GM19468 (cell line): Measurements from ENCODE around the gene QDPR.

Experiments used
- ATAC-seq: cut with Tn5 transposase; IDR thresholded peaks from one replicate; pipeline ENCODE4 v1.9.1; 2021; ENCODE audit warnings: mild to moderate bottlenecking, moderate library complexity, moderate number of reproducible peaks; ENCODE audit not compliant: unreplicated experiment; ENCODE audit errors: extremely low read depth

The QDPR gene

GRCh38 chr4:17531538-17532285 is 19.8 kb upstream of the QDPR start:
- ATAC-seq, result no peak

GRCh38 chr4:17528551-17529165 is 16.8 kb upstream of the QDPR start:
- no peak for ATAC-seq

- no peak for ATAC-seq
Measured at GRCh38 chr4:17526695-17527477, 15.0 kb upstream of the QDPR start.

- ATAC-seq, result no peak
Measured at GRCh38 chr4:17523662-17524061, 11.8 kb upstream of the QDPR start.

GRCh38 chr4:17521595-17521994 is 9.7 kb upstream of the QDPR start:
- ATAC-seq, result no peak

GRCh38 chr4:17517664-17518063 is 5.8 kb upstream of the QDPR start:
- ATAC-seq, result no peak

GRCh38 chr4:17516980-17517379 is 5.1 kb upstream of the QDPR start:
- no peak for ATAC-seq

GRCh38 chr4:17515445-17516407 is 3.8 kb upstream of the QDPR start:
- no peak for ATAC-seq

GRCh38 chr4:17514865-17515264 is 3.0 kb upstream of the QDPR start, which contains the start of gene CLRN2:
TSS of gene CLRN2 (plus strand) at chr4:17515165. CDS start at chr4:17515267, 102 bp downstream.
- ATAC-seq, result no peak

- ATAC-seq, result no peak
Measured at GRCh38 chr4:17512973-17513665, 1.2 kb upstream of the QDPR start.

GRCh38 chr4:17511509-17511949 is 361 bp downstream of the QDPR start:
- ATAC-seq, result peak; percentile 38

- no peak for ATAC-seq
Measured at GRCh38 chr4:17511051-17511450, 839 bp downstream of the QDPR start.

GRCh38 chr4:17510582-17510981 is 1.3 kb downstream of the QDPR start:
- ATAC-seq, result no peak

GRCh38 chr4:17504081-17504480 is 7.8 kb downstream of the QDPR start:
- no peak for ATAC-seq

- ATAC-seq, result no peak
Measured at GRCh38 chr4:17502756-17503155, 9.1 kb downstream of the QDPR start.

GRCh38 chr4:17500574-17500973 is 11.3 kb downstream of the QDPR start:
- no peak for ATAC-seq

GRCh38 chr4:17497890-17498523 is 13.9 kb downstream of the QDPR start:
- no peak for ATAC-seq

- no peak for ATAC-seq
Measured at GRCh38 chr4:17494258-17495190, 17.4 kb downstream of the QDPR start.
